Adrenal gland (tissue), 12 donors: Measurements from ENCODE around the gene TESK1. TPM values are rescaled to one million over a fixed set of nuclear protein-coding genes. Genes with fewer than 3 reads are reported as not detected.

Experiments
- DNase-seq, 7 donors: peaks; one replicate each; pipeline ENCODE4 v3.0.0-alpha.2; 2019 to 2020
- H3K27ac ChIP-seq, 5 donors: fragments of 200-600 bp; sonication (generic) in 4 of 5; 1 replicate in 3 of 5; 2 replicates in 2 of 5; pipeline versions ENCODE4 v1.5.1 to v1.8.0; 2016 to 2020; ENCODE audit warnings: mild to moderate bottlenecking in 1 of 5
- H3K27me3 ChIP-seq: fragments of 200-600 bp; 2 replicates; pipeline ENCODE4 v1.8.0; 2021
- H3K36me3 ChIP-seq, 2 donors: fragments of 200-600 bp; replicated peaks in 1 of 2; 1 replicate in 1 of 2; 2 replicates in 1 of 2; pipeline versions ENCODE4 v1.5.1 to v1.8.0; 2018 to 2022
- H3K4me1 ChIP-seq, 2 donors: fragments of 200-600 bp; replicated peaks in 1 of 2; 1 replicate in 1 of 2; 2 replicates in 1 of 2; pipeline versions ENCODE4 v1.5.1 to v1.8.0; 2018 to 2021
- H3K4me3 ChIP-seq, 4 donors: fragments of 200-600 bp; sonication (generic) in 3 of 4; one replicate each; pipeline ENCODE4 v1.5.1; 2016 to 2018
- H3K9me3 ChIP-seq, 3 donors: fragments of 200-600 bp; sonication (generic) in 1 of 3; replicated peaks in 1 of 3; 1 replicate in 2 of 3; 2 replicates in 1 of 3; pipeline versions ENCODE4 v1.5.1 to v1.8.0; 2016 to 2021
- CTCF ChIP-seq, 6 experiments: fragments of 450-650 bp in 4 of 6; fragments of 200-600 bp in 2 of 6; sonication (generic) in 1 of 6; IDR thresholded peaks; 1 replicate in 5 of 6; 2 replicates in 1 of 6; pipeline versions ENCODE4 v1.5.1 to v1.8.0; 2016 to 2021; ENCODE audit warnings: antibody characterized with exemption in 6 of 6, mild to moderate bottlenecking in 2 of 6, moderate library complexity in 1 of 6
- POLR2A ChIP-seq, 2 donors: fragments of 450-650 bp; IDR thresholded peaks; one replicate each; pipeline ENCODE4 v1.6.1; 2017; ENCODE audit warnings: antibody characterized with exemption in 2 of 2, mild to moderate bottlenecking in 2 of 2, moderate library complexity in 1 of 2
- WGBS, 4 donors: extraction: QIAGEN DNeasy Blood & Tissue Kit in 2 of 4; methylation state at CpG; one replicate each; pipeline versions ENCODE4 v1.1.5 to v1.1.7; 2013 to 2017; 5-methylcytosine and 5-hydroxymethylcytosine counted together
- intact Hi-C, 2 donors: fragments of 100-400 bp; cut with DNase I; formaldehyde crosslinking; loops; one replicate each; pipeline versions ENCODE4 v1.14.1 to v1.15.0; 2022 to 2023
- polyA plus RNA-seq, 3 donors: library from polyadenylated mRNA; stranded (reverse); fragments of 200-250 nt in 2 of 3; fragments of 350-450 nt in 1 of 3; fragmentation: Illumina TruSeq in 1 of 3; extraction: RNeasy Lipid Tissue Mini Kit (QIAGEN cat#74804) in 1 of 3; gene quantifications; one replicate each; pipeline ENCODE4 v1.2.3, GENCODE V29; 2013 to 2014
- total RNA-seq, 9 donors: library from RNA; depleted of rRNA in 4 of 9; stranded (reverse); fragments of >200 nt in 4 of 9; fragments of 120-200 nt in 1 of 9; fragmentation: NEBNext Ultra II Directional in 1 of 9; extraction: Animal tissue kit (Norgen Biotek cat#: 25700) in 1 of 9; gene quantifications; one replicate each; pipeline versions ENCODE4 v1.1.0 to v1.2.4, GENCODE V29; 2013 to 2023
- donor health status: healthy with polysubstance abuse.
- donor health status: Bipolar disorder and iron deficiency.
- donor health status: DM: yes; HTN: yes; CAD: no.
- donor health status: DM: no; HTN: no; CAD: no.
- donor health status: DM: no; HTN: no; CAD: no.
- donor health status: DM: yes; HTN: yes; CAD: no.

The TESK1 gene
- total and polyA plus RNA-seq, 12 donors = 25.9 to 189 (median 65.5) TPM

- no peak for DNase-seq
- H3K4me1 ChIP-seq = peaks cover 31 to 57% of the 10 kb centered on the region in 2 donors
- 48 to 81% (median 58%) methylated on average over 3 to 6 of the region's 6 CpGs for WGBS, 4 donors
- no peaks in the 10 kb centered on the region for H3K9me3 ChIP-seq
- TF ChIP-seq POLR2A (IDR thresholded peaks at IDR 0.05) (no peak), CTCF (IDR thresholded peaks at IDR 0.05) (no peak)
- H3K4me3 ChIP-seq = no peak overlapping the region
- peak overlapping the region; percentile 13 to 92 (median 17) for H3K27ac ChIP-seq
- intact Hi-C loops = no loop called here
- H3K27me3 ChIP-seq = no peaks in the 10 kb centered on the region
- peaks cover 0 to 42% of the 10 kb centered on the region in 2 donors for H3K36me3 ChIP-seq
Observed at GRCh38 chr9:35561468-35562261, 43.4 kb upstream of the TESK1 start.

- peak in 1 of 2 donors; percentile 15 for TF ChIP-seq POLR2A (IDR thresholded peaks at IDR 0.05)
- no peak for TF ChIP-seq CTCF (IDR thresholded peaks at IDR 0.05)
- H3K9me3 ChIP-seq = no peaks in the 10 kb centered on the region
- DNase-seq = peak in 1 of 7 donors; percentile 30
- H3K27me3 ChIP-seq = no peaks in the 10 kb centered on the region
- peaks cover 0 to 32% of the 10 kb centered on the region in 2 donors for H3K36me3 ChIP-seq
- intact Hi-C loops = no loop called here
- peaks cover 31 to 57% of the 10 kb centered on the region in 2 donors for H3K4me1 ChIP-seq
- H3K4me3 ChIP-seq = peak overlapping the region in 3 of 4 donors; percentile 1 to 32 (median 4)
- 52 to 61% (median 53%) methylated on average over 11 to 20 of the region's 20 CpGs for WGBS, 4 donors
- H3K27ac ChIP-seq = peak overlapping the region; percentile 79 to 92 (median 88)
Observed at GRCh38 chr9:35562895-35563780, 41.9 kb upstream of the TESK1 start.

GRCh38 chr9:35563791-35564197 lies 41.3 kb upstream of the TESK1 start:
- peaks cover 0 to 26% of the 10 kb centered on the region in 2 donors for H3K36me3 ChIP-seq
- intact Hi-C loops = no loop called here
- DNase-seq = peak; percentile 87 to 93 (median 90)
- H3K27ac ChIP-seq = peak overlapping the region; percentile 79 to 92 (median 88)
- H3K4me3 ChIP-seq = peak overlapping the region in 3 of 4 donors; percentile 1 to 32 (median 4)
- WGBS, 4 donors = 14 to 29% (median 21%) methylated on average over 14 of the region's 14 CpGs
- no peaks in the 10 kb centered on the region for H3K9me3 ChIP-seq
- peak; percentile 68 to 96 for TF ChIP-seq POLR2A (IDR thresholded peaks at IDR 0.05)
- TF ChIP-seq CTCF (IDR thresholded peaks at IDR 0.05) = no peak
- peaks cover 31 to 57% of the 10 kb centered on the region in 2 donors for H3K4me1 ChIP-seq
- no peaks in the 10 kb centered on the region for H3K27me3 ChIP-seq

GRCh38 chr9:35564658-35565061 lies 40.4 kb upstream of the TESK1 start:
- DNase-seq = peak; percentile 85 to 94 (median 92)
- no peak overlapping the region for H3K4me3 ChIP-seq
- no peaks in the 10 kb centered on the region for H3K9me3 ChIP-seq
- 38 to 47% (median 45%) methylated on average over 6 to 7 of the region's 7 CpGs for WGBS, 4 donors
- intact Hi-C loops = no loop called here
- peaks cover 0 to 18% of the 10 kb centered on the region in 2 donors for H3K36me3 ChIP-seq
- H3K27me3 ChIP-seq = no peaks in the 10 kb centered on the region
- peak overlapping the region; percentile 79 to 92 (median 88) for H3K27ac ChIP-seq
- no peak for TF ChIP-seq CTCF (IDR thresholded peaks at IDR 0.05)
- TF ChIP-seq POLR2A (IDR thresholded peaks at IDR 0.05) = peak; percentile 26 to 85
- H3K4me1 ChIP-seq = peaks cover 31 to 55% of the 10 kb centered on the region in 2 donors
